ENCODE results near the gene AATK. TPM values are rescaled to one million over a fixed set of nuclear protein-coding genes. Genes with fewer than 3 reads are reported as not detected.

AATK gene
- total and polyA plus RNA-seq, 9 of the 15 experiments (the other 6 are each of a cell fraction or from before 2014, with no cell fraction given) = 0.11 to 0.55 (median 0.38) TPM; not detected in 5

DNA sequence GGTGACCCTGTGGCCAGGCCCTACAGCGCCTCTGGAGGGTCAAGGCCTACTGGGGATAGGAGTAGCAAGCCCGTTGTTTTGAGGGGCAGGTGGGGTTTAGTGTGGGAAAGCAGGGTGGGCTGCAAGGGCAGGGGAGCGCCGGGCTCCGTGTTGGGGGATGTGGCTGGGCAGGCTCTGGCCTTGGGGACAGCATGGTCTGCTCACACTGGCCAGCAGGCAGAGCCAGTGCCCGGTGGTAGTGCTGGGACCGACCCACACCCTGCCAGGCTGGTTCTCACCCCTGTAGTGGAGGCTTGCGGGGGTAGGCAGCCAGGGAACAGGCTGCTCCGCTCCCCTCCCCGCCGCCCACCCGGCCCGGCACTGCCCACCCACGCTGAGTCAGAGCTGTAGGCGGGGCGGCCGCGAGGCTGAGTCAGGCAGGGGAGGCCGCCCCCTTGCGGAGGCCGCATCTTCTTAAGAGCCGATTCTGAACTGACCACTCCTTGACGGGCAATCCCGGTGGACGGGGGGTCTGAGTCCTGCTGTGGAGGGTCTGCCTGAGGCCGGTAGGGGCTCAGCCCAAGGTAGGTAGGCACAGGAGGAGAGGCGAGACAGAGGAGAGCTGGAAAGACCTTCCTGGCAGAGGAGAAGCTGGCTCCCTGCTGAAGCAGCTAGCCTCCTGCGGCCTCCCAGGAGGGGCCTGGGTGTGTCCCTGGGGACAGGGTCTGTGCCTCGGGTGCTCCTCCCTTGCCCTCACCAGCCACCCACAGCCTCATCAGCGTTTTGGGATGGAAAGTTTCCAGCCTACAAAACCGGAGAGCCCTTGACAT lies 68.7 kb downstream of the AATK start (continued):
- TF ChIP-seq RBM17 (IDR thresholded peaks at IDR 0.05; ENCODE audit: borderline replicate concordance, low read depth, low read length) = no peak
- TF ChIP-seq PATZ1 (CRISPR knock-in tag; IDR thresholded peaks at IDR 0.05; ENCODE audit: borderline replicate concordance) = no peak
- TF ChIP-seq HDGF (IDR thresholded peaks at IDR 0.05) = no peak
- no peak for TF ChIP-seq CAMTA2 (CRISPR knock-in tag; conservative IDR thresholded peaks at IDR 0.05)
- peak; percentile 65; the same call in 1 of the 2 replicates for TF ChIP-seq MAFG (tag; conservative IDR thresholded peaks at IDR 0.05)
- TF ChIP-seq, protein P1, sequence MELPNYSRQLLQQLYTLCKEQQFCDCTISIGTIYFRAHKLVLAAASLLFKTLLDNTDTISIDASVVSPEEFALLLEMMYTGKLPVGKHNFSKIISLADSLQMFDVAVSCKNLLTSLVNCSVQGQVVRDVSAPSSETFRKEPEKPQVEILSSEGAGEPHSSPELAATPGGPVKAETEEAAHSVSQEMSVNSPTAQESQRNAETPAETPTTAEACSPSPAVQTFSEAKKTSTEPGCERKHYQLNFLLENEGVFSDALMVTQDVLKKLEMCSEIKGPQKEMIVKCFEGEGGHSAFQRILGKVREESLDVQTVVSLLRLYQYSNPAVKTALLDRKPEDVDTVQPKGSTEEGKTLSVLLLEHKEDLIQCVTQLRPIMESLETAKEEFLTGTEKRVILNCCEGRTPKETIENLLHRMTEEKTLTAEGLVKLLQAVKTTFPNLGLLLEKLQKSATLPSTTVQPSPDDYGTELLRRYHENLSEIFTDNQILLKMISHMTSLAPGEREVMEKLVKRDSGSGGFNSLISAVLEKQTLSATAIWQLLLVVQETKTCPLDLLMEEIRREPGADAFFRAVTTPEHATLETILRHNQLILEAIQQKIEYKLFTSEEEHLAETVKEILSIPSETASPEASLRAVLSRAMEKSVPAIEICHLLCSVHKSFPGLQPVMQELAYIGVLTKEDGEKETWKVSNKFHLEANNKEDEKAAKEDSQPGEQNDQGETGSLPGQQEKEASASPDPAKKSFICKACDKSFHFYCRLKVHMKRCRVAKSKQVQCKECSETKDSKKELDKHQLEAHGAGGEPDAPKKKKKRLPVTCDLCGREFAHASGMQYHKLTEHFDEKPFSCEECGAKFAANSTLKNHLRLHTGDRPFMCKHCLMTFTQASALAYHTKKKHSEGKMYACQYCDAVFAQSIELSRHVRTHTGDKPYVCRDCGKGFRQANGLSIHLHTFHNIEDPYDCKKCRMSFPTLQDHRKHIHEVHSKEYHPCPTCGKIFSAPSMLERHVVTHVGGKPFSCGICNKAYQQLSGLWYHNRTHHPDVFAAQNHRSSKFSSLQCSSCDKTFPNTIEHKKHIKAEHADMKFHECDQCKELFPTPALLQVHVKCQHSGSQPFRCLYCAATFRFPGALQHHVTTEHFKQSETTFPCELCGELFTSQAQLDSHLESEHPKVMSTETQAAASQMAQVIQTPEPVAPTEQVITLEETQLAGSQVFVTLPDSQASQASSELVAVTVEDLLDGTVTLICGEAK (IDR thresholded peaks at IDR 0.05) = 0 out of 2 replicates have a peak, but pooled peaks have one; percentile 20
- TF ChIP-seq, protein P1 (CRISPR knock-in tag; IDR thresholded peaks at IDR 0.05) = no peak
- no peak for TF ChIP-seq CBX3 (IDR thresholded peaks at IDR 0.05; ENCODE audit: borderline replicate concordance in 1 of 2, low read length in 2 of 2)
- peak; percentile 38; the same call in 1 of the 2 replicates for TF ChIP-seq PHF8 (IDR thresholded peaks at IDR 0.05; ENCODE audit: borderline replicate concordance, low read length)
- 0 out of 4 replicates have a peak, but pooled peaks of 1 of the 2 experiments have one; percentile 16 for TF ChIP-seq NONO (IDR thresholded peaks at IDR 0.05; ENCODE audit: low read depth in 2 of 2, low read length in 1 of 2)
- no peak for TF ChIP-seq BMI1 (IDR thresholded peaks at IDR 0.05; ENCODE audit: low read length)
- TF ChIP-seq CREM (IDR thresholded peaks at IDR 0.05; ENCODE audit: low read depth) = no peak
- no peak for TF ChIP-seq ZNF143 (CRISPR knock-in tag; IDR thresholded peaks at IDR 0.05)
- 0 out of 2 replicates have a peak, but pooled peaks have one; percentile 32 for TF ChIP-seq DMBX1 (CRISPR knock-in tag; IDR thresholded peaks at IDR 0.05; ENCODE audit: borderline replicate concordance)
- peak; percentile 68 to 79; a peak in 3 of 4 replicates for TF ChIP-seq MAZ (CRISPR knock-in tag; conservative IDR thresholded peaks at IDR 0.05 in 1 of 2, IDR thresholded peaks at IDR 0.05 in 1 of 2)
- no peak for TF ChIP-seq CEBPB (tag; IDR thresholded peaks at IDR 0.05)
- TF ChIP-seq ZNF316 (IDR thresholded peaks at IDR 0.05) = peak; percentile 62
